K562 (cell line): ENCODE measurements around the gene ZDHHC11B. TPM values are rescaled to one million over a fixed set of nuclear protein-coding genes. Genes with fewer than 3 reads are reported as not detected.
A peak's percentile ranks its signal among the peaks of the same experiment; 100 is the strongest.

ENCODE experiments used
- BRCA1 ChIP-seq, 2 experiments: fragments of 450-650 bp in 1 of 2; sonication (generic) in 1 of 2; formaldehyde crosslinking in 1 of 2; IDR thresholded peaks; 2 replicates each; pipeline versions ENCODE4 v1.5.0 to v1.6.1; 2017 to 2020; ENCODE audit warnings: mild to moderate bottlenecking in 1 of 2, missing genetic modification reagents in 1 of 2
- BRD4 ChIP-seq: fragments of 200-600 bp; sonication (generic); IDR thresholded peaks from 2 replicates; pipeline ENCODE4 v1.6.1; 2017; ENCODE audit warnings: inconsistent platforms
- BRF1 ChIP-seq: IDR thresholded peaks from 3 replicates; pipeline ENCODE4 v1.6.1; 2011; ENCODE audit warnings: borderline replicate concordance, mild to moderate bottlenecking; ENCODE audit not compliant: insufficient read length; ENCODE audit errors: extremely low read depth
- EWSR1 ChIP-seq: fragments of 450-650 bp; IDR thresholded peaks from 2 replicates; pipeline ENCODE4 v1.6.1; 2018; ENCODE audit warnings: borderline replicate concordance, mild to moderate bottlenecking, low read depth, moderate library complexity; ENCODE audit not compliant: partially characterized antibody
- FIP1L1 ChIP-seq: fragments of 200-400 bp; formaldehyde crosslinking; IDR thresholded peaks from 2 replicates; pipeline ENCODE4 v1.6.1; 2018; ENCODE audit warnings: mild to moderate bottlenecking, low read depth, low read length; ENCODE audit not compliant: poor library complexity, severe bottlenecking
- HNRNPH1 ChIP-seq: fragments of 200-400 bp; formaldehyde crosslinking; optimal IDR thresholded peaks from 2 replicates; pipeline ENCODE3; 2017; ENCODE audit warnings: low read depth, mild to moderate bottlenecking, low read length, moderate library complexity
- MTA3 ChIP-seq: fragments of 450-650 bp; formaldehyde crosslinking; IDR thresholded peaks from 2 replicates; pipeline ENCODE4 v1.6.1; 2017; ENCODE audit warnings: mild to moderate bottlenecking, borderline replicate concordance
- NFATC3 ChIP-seq: fragments of 450-650 bp; IDR thresholded peaks from 2 replicates; pipeline ENCODE4 v1.6.1; 2017; ENCODE audit warnings: mild to moderate bottlenecking
- SAP30 ChIP-seq: fragments of 200-600 bp; sonication (generic); IDR thresholded peaks from 2 replicates; pipeline ENCODE4 v1.6.1; 2012; ENCODE audit warnings: borderline replicate concordance, low read depth, mild to moderate bottlenecking, moderate library complexity, low read length, control low read depth, inconsistent platforms; ENCODE audit not compliant: insufficient read depth, poor library complexity, severe bottlenecking
- ZEB2 ChIP-seq: fragments of 450-650 bp; IDR thresholded peaks from 2 replicates; pipeline ENCODE4 v1.6.1; 2016
- ZNF165 ChIP-seq: fragments of 250-450 bp; sonication (Bioruptor Pico); IDR thresholded peaks from 2 replicates; pipeline ENCODE4 v1.4.0; 2020; ENCODE audit warnings: borderline replicate concordance
- ZNF583 ChIP-seq: fragments of 250-450 bp; sonication (Bioruptor Pico); IDR thresholded peaks from 2 replicates; pipeline ENCODE4 v1.4.0; 2020
- ZNF584 ChIP-seq: fragments of 200-800 bp; sonication (Bioruptor generic); IDR thresholded peaks from 2 replicates; pipeline ENCODE4 v1.6.1; 2016; ENCODE audit warnings: low read depth, mild to moderate bottlenecking, missing genetic modification characterization, missing compliant biosample characterization
- polyA plus RNA-seq, 8 experiments: library from polyadenylated mRNA; depleted of rRNA in 4 of 8; stranded (reverse) in 5 of 8; unstranded in 3 of 8; fragments of >200 nt; fragmentation: Nextera tagmentation in 2 of 8; fragmentation: Illumina TruSeq in 1 of 8; extraction: Ambion mirVana in 2 of 8; extraction: Trizol in 1 of 8; gene quantifications; 2 replicates each; pipeline versions ENCODE4 v1.2.1 to v1.2.3, GENCODE V29; 2011 to 2014; ENCODE audit warnings: inconsistent platforms in 1 of 8, missing spikeins in 1 of 8
- total RNA-seq, 7 experiments: library from RNA; depleted of rRNA in 6 of 7; stranded (reverse); fragments of >200 nt in 6 of 7; fragmentation: Illumina TruSeq in 2 of 7; extraction: Trizol in 2 of 7; gene quantifications; 2 replicates each; pipeline versions ENCODE4 v1.2.1 to v1.2.3, GENCODE V29; 2011 to 2021; ENCODE audit warnings: low replicate concordance in 1 of 7
- TF ChIP-seq, protein P1 (sequence below): fragments of 450-650 bp; IDR thresholded peaks from 2 replicates; pipeline ENCODE4 v1.6.1; 2016; ENCODE audit warnings: antibody characterized with exemption
- TF ChIP-seq, protein P2 (sequence below): fragments of 250-450 bp; sonication (Bioruptor Pico); IDR thresholded peaks from 2 replicates; pipeline ENCODE4 v1.5.0; 2020; ENCODE audit warnings: mild to moderate bottlenecking, borderline replicate concordance
- TF ChIP-seq, protein P3 (sequence below), 2 experiments: fragments of 450-650 bp; IDR thresholded peaks; 2 replicates each; pipeline ENCODE4 v1.6.1; 2018; ENCODE audit warnings: mild to moderate bottlenecking in 2 of 2, low read depth in 1 of 2; ENCODE audit not compliant: partially characterized antibody in 2 of 2
- TF ChIP-seq, protein P4 (sequence below): fragments of 450-650 bp; IDR thresholded peaks from 2 replicates; pipeline ENCODE4 v1.6.1; 2014; ENCODE audit warnings: low read depth, mild to moderate bottlenecking, moderate library complexity, borderline replicate concordance

The ZDHHC11B gene
- total and polyA plus RNA-seq, 9 of the 15 experiments (the other 6 are each of a cell fraction or from before 2014, with no cell fraction given) = 0.03 to 0.23 (median 0.15) TPM; not detected in 3

DNA sequence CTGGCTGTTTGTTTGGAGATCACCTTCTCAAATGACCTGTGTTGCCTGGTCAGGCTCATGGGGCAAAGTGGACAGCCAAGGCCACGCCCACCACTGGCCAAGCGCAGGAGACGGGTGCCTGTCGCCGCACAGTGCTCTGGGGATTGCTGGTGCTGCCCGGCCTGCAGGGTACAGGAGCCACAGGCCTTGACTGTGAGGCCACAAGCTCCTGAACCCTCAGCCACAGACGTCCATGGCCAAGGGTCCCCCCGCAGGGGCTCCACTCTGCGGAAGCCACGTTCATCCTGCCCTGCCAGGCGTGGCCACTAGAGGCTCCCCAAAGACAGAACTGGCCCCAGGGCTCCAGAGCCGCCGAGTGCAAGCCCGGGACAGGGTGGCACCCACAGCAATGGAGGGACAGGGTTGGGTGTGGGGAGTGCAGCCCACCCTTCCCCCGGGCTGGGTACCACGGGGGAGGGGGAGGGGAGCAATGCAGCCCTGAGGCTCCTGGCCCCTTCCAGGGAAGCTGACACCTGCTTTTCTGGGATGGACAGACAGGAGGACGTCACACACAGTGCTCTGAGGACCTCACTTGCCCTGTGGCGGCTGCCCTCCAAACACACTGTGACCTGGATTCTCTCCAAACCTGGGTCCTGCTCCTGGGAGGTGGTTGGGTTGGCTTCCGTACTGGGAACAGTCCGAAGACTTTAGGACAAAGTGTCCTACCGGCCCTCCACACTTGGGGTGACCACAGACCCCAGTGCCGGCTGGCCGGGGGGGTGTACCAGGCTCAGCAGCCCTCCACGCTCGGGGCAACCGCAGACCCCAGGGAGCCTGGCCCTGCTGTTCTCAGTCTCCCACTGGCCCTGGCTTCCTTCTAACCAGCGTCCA lies 112.8 kb downstream of the ZDHHC11B start (continued):
- TF ChIP-seq, protein P1, sequence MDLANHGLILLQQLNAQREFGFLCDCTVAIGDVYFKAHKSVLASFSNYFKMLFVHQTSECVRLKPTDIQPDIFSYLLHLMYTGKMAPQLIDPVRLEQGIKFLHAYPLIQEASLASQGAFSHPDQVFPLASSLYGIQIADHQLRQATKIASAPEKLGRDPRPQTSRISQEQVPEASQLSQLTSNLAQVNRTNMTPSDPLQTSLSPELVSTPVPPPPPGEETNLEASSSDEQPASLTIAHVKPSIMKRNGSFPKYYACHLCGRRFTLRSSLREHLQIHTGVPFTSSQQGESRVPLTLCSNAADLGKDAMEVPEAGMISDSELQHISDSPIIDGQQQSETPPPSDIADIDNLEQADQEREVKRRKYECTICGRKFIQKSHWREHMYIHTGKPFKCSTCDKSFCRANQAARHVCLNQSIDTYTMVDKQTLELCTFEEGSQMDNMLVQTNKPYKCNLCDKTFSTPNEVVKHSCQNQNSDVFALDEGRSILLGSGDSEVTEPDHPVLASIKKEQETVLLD = no peak
- TF ChIP-seq EWSR1 (no peak), MTA3 (0 out of 2 replicates have a peak, but pooled peaks have one; percentile 51), FIP1L1 (peak; percentile 86), ZNF583 (no peak), ZNF584 (CRISPR knock-in tag) (no peak), BRD4 (no peak), SAP30 (no peak), ZEB2 (no peak), ZNF165 (CRISPR knock-in tag) (no peak), NFATC3 (no peak), HNRNPH1 (no peak), BRF1 (no peak), BRCA1 (IDR thresholded peaks at IDR 0.05) (no peak), BRCA1 (CRISPR knock-in tag; IDR thresholded peaks at IDR 0.05) (no peak)
- TF ChIP-seq, protein P2, sequence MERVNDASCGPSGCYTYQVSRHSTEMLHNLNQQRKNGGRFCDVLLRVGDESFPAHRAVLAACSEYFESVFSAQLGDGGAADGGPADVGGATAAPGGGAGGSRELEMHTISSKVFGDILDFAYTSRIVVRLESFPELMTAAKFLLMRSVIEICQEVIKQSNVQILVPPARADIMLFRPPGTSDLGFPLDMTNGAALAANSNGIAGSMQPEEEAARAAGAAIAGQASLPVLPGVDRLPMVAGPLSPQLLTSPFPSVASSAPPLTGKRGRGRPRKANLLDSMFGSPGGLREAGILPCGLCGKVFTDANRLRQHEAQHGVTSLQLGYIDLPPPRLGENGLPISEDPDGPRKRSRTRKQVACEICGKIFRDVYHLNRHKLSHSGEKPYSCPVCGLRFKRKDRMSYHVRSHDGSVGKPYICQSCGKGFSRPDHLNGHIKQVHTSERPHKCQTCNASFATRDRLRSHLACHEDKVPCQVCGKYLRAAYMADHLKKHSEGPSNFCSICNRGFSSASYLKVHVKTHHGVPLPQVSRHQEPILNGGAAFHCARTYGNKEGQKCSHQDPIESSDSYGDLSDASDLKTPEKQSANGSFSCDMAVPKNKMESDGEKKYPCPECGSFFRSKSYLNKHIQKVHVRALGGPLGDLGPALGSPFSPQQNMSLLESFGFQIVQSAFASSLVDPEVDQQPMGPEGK (CRISPR knock-in tag) = no peak
- TF ChIP-seq, protein P3, sequence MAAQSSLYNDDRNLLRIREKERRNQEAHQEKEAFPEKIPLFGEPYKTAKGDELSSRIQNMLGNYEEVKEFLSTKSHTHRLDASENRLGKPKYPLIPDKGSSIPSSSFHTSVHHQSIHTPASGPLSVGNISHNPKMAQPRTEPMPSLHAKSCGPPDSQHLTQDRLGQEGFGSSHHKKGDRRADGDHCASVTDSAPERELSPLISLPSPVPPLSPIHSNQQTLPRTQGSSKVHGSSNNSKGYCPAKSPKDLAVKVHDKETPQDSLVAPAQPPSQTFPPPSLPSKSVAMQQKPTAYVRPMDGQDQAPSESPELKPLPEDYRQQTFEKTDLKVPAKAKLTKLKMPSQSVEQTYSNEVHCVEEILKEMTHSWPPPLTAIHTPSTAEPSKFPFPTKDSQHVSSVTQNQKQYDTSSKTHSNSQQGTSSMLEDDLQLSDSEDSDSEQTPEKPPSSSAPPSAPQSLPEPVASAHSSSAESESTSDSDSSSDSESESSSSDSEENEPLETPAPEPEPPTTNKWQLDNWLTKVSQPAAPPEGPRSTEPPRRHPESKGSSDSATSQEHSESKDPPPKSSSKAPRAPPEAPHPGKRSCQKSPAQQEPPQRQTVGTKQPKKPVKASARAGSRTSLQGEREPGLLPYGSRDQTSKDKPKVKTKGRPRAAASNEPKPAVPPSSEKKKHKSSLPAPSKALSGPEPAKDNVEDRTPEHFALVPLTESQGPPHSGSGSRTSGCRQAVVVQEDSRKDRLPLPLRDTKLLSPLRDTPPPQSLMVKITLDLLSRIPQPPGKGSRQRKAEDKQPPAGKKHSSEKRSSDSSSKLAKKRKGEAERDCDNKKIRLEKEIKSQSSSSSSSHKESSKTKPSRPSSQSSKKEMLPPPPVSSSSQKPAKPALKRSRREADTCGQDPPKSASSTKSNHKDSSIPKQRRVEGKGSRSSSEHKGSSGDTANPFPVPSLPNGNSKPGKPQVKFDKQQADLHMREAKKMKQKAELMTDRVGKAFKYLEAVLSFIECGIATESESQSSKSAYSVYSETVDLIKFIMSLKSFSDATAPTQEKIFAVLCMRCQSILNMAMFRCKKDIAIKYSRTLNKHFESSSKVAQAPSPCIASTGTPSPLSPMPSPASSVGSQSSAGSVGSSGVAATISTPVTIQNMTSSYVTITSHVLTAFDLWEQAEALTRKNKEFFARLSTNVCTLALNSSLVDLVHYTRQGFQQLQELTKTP (IDR thresholded peaks at IDR 0.05; ENCODE audit: low read depth in 1 of 2, partially characterized antibody in 2 of 2) = no peak
- TF ChIP-seq, protein P4, sequence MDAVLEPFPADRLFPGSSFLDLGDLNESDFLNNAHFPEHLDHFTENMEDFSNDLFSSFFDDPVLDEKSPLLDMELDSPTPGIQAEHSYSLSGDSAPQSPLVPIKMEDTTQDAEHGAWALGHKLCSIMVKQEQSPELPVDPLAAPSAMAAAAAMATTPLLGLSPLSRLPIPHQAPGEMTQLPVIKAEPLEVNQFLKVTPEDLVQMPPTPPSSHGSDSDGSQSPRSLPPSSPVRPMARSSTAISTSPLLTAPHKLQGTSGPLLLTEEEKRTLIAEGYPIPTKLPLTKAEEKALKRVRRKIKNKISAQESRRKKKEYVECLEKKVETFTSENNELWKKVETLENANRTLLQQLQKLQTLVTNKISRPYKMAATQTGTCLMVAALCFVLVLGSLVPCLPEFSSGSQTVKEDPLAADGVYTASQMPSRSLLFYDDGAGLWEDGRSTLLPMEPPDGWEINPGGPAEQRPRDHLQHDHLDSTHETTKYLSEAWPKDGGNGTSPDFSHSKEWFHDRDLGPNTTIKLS = no peak
